Epithelial cell of proximal tubule (primary cell): ENCODE data around the gene ITK. TPM values are rescaled to one million over a fixed set of nuclear protein-coding genes. Genes with fewer than 3 reads are reported as not detected.

Experiments used
- DNase-seq: peaks from one replicate; pipeline ENCODE4 v3.0.0-alpha.2; 2011; ENCODE audit warnings: low read depth
- H3K4me3 ChIP-seq: 2 replicates; pipeline ENCODE4 v1.5.1; 2011; ENCODE audit warnings: low read depth, mild to moderate bottlenecking, low read length
- total RNA-seq: library from RNA; depleted of rRNA; stranded (reverse); fragments of >200 nt; gene quantifications from 2 replicates; pipeline ENCODE4 v1.2.3, GENCODE V29; 2015
- TF ChIP-seq, protein P1 (sequence below): conservative IDR thresholded peaks from 2 replicates; pipeline ENCODE4 v1.5.1; 2012; ENCODE audit warnings: low read depth, mild to moderate bottlenecking, low read length

The ITK gene
- total RNA-seq, 1 donor from 2014 or later = not detected

DNA sequence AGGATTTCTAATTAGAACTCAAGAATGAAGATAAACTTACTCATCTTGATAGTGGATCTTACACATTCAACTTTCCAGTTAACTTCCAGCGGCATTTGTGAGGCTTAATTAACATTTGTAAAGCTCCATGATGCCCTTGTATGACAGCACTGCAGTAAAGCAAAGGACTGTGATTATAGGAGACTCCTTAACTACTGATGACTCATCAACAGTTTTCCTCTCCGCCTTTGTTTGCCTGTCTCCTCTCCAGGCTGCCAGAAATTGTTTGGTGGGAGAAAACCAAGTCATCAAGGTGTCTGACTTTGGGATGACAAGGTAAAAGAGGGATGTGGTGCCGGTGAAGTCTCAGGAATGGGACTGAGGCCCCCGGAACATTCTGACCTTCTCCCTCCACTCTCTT is 64.8 kb downstream of the ITK start:
- DNase-seq = no peak
- TF ChIP-seq, protein P1, sequence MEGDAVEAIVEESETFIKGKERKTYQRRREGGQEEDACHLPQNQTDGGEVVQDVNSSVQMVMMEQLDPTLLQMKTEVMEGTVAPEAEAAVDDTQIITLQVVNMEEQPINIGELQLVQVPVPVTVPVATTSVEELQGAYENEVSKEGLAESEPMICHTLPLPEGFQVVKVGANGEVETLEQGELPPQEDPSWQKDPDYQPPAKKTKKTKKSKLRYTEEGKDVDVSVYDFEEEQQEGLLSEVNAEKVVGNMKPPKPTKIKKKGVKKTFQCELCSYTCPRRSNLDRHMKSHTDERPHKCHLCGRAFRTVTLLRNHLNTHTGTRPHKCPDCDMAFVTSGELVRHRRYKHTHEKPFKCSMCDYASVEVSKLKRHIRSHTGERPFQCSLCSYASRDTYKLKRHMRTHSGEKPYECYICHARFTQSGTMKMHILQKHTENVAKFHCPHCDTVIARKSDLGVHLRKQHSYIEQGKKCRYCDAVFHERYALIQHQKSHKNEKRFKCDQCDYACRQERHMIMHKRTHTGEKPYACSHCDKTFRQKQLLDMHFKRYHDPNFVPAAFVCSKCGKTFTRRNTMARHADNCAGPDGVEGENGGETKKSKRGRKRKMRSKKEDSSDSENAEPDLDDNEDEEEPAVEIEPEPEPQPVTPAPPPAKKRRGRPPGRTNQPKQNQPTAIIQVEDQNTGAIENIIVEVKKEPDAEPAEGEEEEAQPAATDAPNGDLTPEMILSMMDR = no peak
- H3K4me3 ChIP-seq = no peak overlapping the region

DNA sequence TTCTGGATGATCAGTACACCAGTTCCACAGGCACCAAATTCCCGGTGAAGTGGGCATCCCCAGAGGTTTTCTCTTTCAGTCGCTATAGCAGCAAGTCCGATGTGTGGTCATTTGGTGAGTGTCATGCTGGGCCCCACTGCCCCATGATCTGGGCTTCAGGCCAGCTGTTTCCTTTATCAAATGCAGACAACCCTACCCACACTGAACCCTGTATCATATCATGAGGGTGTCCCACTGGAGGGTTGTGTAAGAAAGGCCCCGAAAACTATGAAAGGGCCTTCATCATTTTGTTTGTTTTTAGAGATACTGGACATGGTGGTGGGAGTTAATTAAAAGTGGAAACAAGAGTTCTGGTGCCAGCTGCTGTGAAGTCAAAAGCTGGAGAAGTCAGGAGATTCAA is 65.2 kb downstream of the ITK start:
- TF ChIP-seq, protein P1 = no peak
- no peak for DNase-seq
- H3K4me3 ChIP-seq = no peak overlapping the region

DNA sequence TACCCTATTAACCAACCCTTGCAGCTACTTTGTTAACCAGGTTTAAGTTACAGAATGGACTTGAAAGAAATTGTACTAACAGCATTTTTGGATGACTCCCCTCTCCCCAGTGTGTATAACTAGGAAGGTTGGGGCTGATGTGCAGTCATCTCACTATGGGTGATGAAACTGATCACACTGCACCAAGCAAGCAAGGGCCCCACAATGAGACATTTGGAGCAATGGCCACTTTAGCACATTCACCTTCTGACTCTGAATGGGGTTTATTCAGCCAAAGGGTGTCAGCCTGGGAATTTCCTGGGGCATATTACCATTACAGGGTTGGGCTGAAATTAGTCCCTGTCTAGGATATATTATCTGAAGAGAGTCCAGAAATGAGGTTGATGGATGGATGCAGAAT is 66.6 kb downstream of the ITK start:
- no peak overlapping the region for H3K4me3 ChIP-seq
- no peak for DNase-seq
- TF ChIP-seq, protein P1 = no peak

DNA sequence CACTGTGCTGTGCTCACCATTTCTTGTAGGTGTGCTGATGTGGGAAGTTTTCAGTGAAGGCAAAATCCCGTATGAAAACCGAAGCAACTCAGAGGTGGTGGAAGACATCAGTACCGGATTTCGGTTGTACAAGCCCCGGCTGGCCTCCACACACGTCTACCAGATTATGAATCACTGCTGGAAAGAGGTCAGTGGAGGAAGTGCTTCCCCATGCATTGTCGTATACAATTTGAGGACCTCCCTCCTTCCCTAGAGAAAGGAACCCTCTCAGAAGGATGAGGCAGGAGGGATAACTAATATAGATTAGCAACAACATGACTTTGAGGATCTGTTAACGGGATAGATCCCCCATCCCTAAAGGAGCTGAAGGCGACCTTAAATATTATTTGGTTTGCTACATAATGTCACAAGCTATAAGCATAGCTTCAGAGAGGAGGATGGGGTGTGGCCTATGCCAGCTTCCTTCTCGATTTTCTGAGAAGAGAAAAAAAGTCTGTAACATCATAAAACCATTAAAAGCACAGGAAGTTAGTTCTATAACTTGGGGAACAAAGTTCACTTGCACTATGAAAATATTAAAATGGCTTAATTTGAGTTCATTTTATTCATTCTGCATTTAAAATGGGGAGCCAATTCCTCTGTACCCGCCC is 68.3 kb downstream of the ITK start:
- TF ChIP-seq, protein P1 = no peak
- no peak for DNase-seq

DNA sequence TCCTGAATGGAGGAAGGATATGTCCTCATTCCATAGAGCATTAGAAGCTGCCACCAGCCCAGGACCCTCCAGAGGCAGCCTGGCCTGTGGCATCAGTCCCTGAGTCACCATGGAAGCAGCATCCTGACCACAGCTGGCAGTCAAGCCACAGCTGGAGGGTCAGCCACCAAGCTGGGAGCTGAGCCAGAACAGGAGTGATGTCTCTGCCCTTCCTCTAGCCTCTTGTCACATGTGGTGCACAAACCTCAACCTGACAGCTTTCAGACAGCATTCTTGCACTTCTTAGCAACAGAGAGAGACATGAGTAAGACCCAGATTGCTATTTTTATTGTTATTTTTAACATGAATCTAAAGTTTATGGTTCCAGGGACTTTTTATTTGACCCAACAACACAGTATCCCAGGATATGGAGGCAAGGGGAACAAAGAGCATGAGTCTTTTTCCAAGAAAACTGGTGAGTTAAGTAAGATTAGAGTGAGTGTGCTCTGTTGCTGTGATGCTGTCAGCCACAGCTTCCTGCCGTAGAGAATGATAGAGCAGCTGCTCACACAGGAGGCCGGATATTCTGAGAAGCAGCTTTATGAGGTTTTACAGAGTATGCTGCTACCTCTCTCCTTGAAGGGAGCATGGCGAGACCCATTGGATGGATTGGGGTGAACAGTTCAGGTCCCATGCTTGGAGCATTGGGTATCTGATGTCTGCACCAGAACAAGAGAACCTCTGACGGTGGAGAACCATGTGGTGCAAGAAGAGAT is 72.2 kb downstream of the ITK start:
- no peak for DNase-seq
- TF ChIP-seq, protein P1 = no peak

More for the DNA sequence above, 68.3 kb downstream of the ITK start:
- H3K4me3 ChIP-seq = no peak overlapping the region

DNA sequence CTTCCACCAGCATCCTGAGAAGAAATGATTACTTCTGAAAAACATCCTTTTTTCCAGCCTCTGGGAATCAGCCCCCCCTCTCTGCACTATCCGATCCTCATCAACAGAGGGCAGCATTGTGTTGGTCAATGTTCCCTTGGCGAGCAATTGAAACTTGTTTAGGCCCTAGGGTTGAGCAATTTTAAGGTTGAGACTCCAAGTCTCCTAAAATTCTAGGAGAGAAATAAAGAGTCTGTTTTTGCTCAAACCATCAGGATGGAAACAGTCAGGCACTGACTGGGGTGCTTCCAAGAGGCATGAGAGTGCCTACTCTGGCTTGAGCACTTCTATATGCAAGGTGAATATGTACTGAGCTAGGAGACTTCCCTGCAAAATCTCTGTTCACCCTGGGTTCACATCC is 72.9 kb downstream of the ITK start:
- TF ChIP-seq, protein P1 = peak; percentile 99
- no peak for DNase-seq
- no peak overlapping the region for H3K4me3 ChIP-seq

More for the DNA sequence above, 72.2 kb downstream of the ITK start:
- no peak overlapping the region for H3K4me3 ChIP-seq
